Gastroesophageal sphincter (tissue), 3 donors: ENCODE data around the gene HUWE1.

ENCODE experiments used
- CTCF ChIP-seq, 4 experiments: fragments of 200-600 bp in 2 of 4; fragments of 450-650 bp in 2 of 4; sonication (generic) in 1 of 4; IDR thresholded peaks; one replicate each; pipeline ENCODE4 v1.5.1; 2017 to 2019; ENCODE audit warnings: antibody characterized with exemption in 4 of 4, mild to moderate bottlenecking in 2 of 4, moderate library complexity in 2 of 4
- EP300 ChIP-seq: sonication (generic); formaldehyde crosslinking; IDR thresholded peaks from one replicate; pipeline ENCODE4 v1.6.1; 2017; ENCODE audit warnings: antibody characterized with exemption, mild to moderate bottlenecking
- POLR2AphosphoS5 ChIP-seq: sonication (generic); formaldehyde crosslinking; IDR thresholded peaks from one replicate; pipeline ENCODE4 v1.6.1; 2017; ENCODE audit warnings: antibody characterized with exemption

DNA sequence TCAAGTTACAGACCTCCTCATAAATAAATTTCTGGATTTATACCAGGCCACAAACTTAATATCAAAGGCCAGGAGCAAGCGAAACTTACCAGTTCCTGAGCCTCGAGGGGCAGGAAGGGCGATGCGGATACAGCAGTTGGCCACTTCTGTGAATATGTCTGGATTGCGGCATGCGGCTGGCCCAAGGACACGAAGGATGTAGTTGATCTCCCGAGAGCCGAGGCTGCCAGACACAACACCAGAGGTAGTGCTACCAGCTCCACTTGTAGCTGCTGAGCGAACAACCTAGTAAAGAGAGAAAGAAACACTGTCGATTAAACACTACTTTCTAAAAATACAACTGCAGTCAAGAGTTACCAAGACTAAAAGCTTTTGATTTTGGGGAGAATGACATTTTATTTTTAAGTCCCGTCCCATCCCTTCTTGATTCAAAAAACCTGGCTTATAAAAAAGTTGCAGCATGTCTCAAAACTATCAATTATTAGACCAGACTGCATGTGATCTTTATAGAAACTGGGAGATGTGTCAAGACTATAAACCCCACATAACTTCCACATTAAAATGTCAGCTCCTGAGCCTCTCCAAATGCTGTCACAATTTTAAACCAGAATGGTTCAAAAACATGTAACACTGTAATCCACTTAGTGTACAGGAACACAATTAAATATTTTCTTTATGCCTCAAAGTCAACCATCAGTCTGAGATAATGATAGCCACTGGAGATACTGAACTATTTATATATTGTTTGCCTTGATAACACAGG is 105.6 kb downstream of the HUWE1 start:
- no peak for TF ChIP-seq CTCF (IDR thresholded peaks at IDR 0.05)
- no peak for TF ChIP-seq EP300
- TF ChIP-seq POLR2AphosphoS5, result no peak
